Panc1 (cell line): ENCODE data around the gene VSIG8. TPM values are rescaled to one million over a fixed set of nuclear protein-coding genes. Genes with fewer than 3 reads are reported as not detected.

Experiments used
- ATAC-seq: fragments of 200-7000 bp; cut with Tn5 transposase; 2 replicates; pipeline ENCODE4 v1.9.1; 2020; ENCODE audit warnings: mild to moderate bottlenecking, moderate library complexity
- BruUV-seq: library from RNA; stranded (reverse); fragments of 400-500 nt; replicated peaks from 2 replicates; lab custom pipeline; 2021; lab: Mats Ljungman, UMichigan
- CTCF ChIA-PET: fragments of 300-600 bp; sonication (Branson Sonifier 250); formaldehyde crosslinking; loops from one replicate; lab custom pipeline; 2022; ENCODE audit warnings: antibody characterized with exemption; lab: Charles Lee
- POLR2A ChIA-PET: fragments of 300-600 bp; sonication (Branson Sonifier 250); formaldehyde crosslinking; loops from one replicate; lab custom pipeline; 2022; ENCODE audit warnings: antibody characterized with exemption; lab: Charles Lee
- DNase-seq: peaks from one replicate; pipeline ENCODE4 v3.0.0-alpha.2; 2010; ENCODE audit warnings: low read depth, low spot score
- H3K27ac ChIP-seq: 2 replicates; pipeline ENCODE4 v1.5.1; 2011; ENCODE audit warnings: mild to moderate bottlenecking, low read length, inconsistent platforms
- H3K27me3 ChIP-seq: fragments of 200-500 bp; sonication (Bioruptor generic); 2 replicates; pipeline ENCODE4 v1.6.0; 2014; ENCODE audit warnings: low read length, inconsistent platforms; ENCODE audit not compliant: control insufficient read depth, insufficient read depth
- H3K36me3 ChIP-seq: fragments of 200-500 bp; sonication (Bioruptor generic); 2 replicates; pipeline ENCODE4 v1.5.1; 2014; ENCODE audit warnings: inconsistent platforms, mild to moderate bottlenecking, low read length, moderate library complexity; ENCODE audit not compliant: control insufficient read depth, insufficient read depth
- H3K4me1 ChIP-seq: 2 replicates; pipeline ENCODE4 v1.5.1; 2011; ENCODE audit warnings: inconsistent platforms, mild to moderate bottlenecking, low read length, moderate library complexity; ENCODE audit not compliant: control insufficient read depth, insufficient read depth
- H3K4me3 ChIP-seq, 2 experiments: 2 replicates each; pipeline ENCODE4 v1.5.1; 2011 to 2012; ENCODE audit warnings: low read depth in 2 of 2, low read length in 2 of 2, mild to moderate bottlenecking in 2 of 2, inconsistent platforms in 1 of 2, moderate library complexity in 1 of 2
- H3K9me3 ChIP-seq: fragments of 200-500 bp; sonication (Bioruptor generic); 2 replicates; pipeline ENCODE4 v1.5.1; 2014; ENCODE audit warnings: low read depth, mild to moderate bottlenecking, inconsistent platforms, low read length, moderate library complexity; ENCODE audit not compliant: control insufficient read depth, insufficient read depth
- CTCF ChIP-seq: fragments of 450-650 bp; IDR thresholded peaks from 2 replicates; pipeline ENCODE4 v1.5.1; 2017; ENCODE audit warnings: mild to moderate bottlenecking
- POLR2AphosphoS5 ChIP-seq: IDR thresholded peaks from 2 replicates; pipeline ENCODE4 v1.6.1; 2012; ENCODE audit warnings: mild to moderate bottlenecking, low read depth, low read length, moderate library complexity
- REST ChIP-seq, 2 experiments: IDR thresholded peaks; 2 replicates each; pipeline ENCODE4 v1.6.1; 2011 to 2012; ENCODE audit warnings: low read depth in 2 of 2, control low read depth in 1 of 2, low read length in 1 of 2, mild to moderate bottlenecking in 1 of 2, moderate library complexity in 1 of 2; ENCODE audit not compliant: insufficient read depth in 1 of 2
- SIN3A ChIP-seq: IDR thresholded peaks from 2 replicates; pipeline ENCODE4 v1.6.1; 2012; ENCODE audit warnings: low read depth, mild to moderate bottlenecking, low read length, moderate library complexity, borderline replicate concordance; ENCODE audit not compliant: insufficient read depth
- TCF7L2 ChIP-seq: IDR thresholded peaks from 2 replicates; pipeline ENCODE4 v1.6.1; 2011; ENCODE audit warnings: mild to moderate bottlenecking, low read depth, low read length, inconsistent platforms
- in situ Hi-C: cut with HindIII; loops from 2 replicates; pipeline ENCODE4 v1.10.0; 2016; ENCODE audit warnings: low sequenced_read_pairs, low pct_unique_long_range_greater_than_20kb
- intact Hi-C: fragments of 100-400 bp; cut with micrococcal nuclease; formaldehyde crosslinking; loops from one replicate; pipeline ENCODE4 v1.10.0; 2022; ENCODE audit not compliant: unreplicated experiment
- total RNA-seq: library from RNA; stranded (reverse); gene quantifications from one replicate; pipeline ENCODE4 v1.2.1, GENCODE V29; 2021; ENCODE audit not compliant: unreplicated experiment

Gene VSIG8
- total RNA-seq, 1 experiment from 2014 or later, result not detected

- no peaks in the 10 kb centered on the region for H3K27me3 ChIP-seq
- H3K4me1 ChIP-seq, result no peaks in the 10 kb centered on the region
- no peaks in the 10 kb centered on the region for H3K36me3 ChIP-seq
- H3K9me3 ChIP-seq, result no peaks in the 10 kb centered on the region
- H3K27ac ChIP-seq, result no peak overlapping the region
- H3K4me3 ChIP-seq, result no peak overlapping the region
- ATAC-seq (no peak), DNase-seq (no peak)
- BruUV-seq, result no TSS peak
- ChIA-PET CTCF (no interaction called here), POLR2A (no interaction called here)
- in situ Hi-C loops, result no loop called here
- intact Hi-C loops, result no loop called here
- no peak for TF ChIP-seq CTCF
- no peak for TF ChIP-seq TCF7L2
- no peak for TF ChIP-seq POLR2AphosphoS5
- no peak for TF ChIP-seq SIN3A
- TF ChIP-seq REST (IDR thresholded peaks at IDR 0.05; ENCODE audit: insufficient read depth in 1 of 2, low read depth in 2 of 2, low read length in 1 of 2), result no peak
These were observed 17.5 kb upstream of the VSIG8 start for GRCh38 chr1:159879977-159880376.

- TF ChIP-seq SIN3A, result no peak
- no peak for TF ChIP-seq POLR2AphosphoS5
- no peak for TF ChIP-seq REST (IDR thresholded peaks at IDR 0.05; ENCODE audit: insufficient read depth in 1 of 2, low read depth in 2 of 2, low read length in 1 of 2)
- TF ChIP-seq CTCF, result no peak
- TF ChIP-seq TCF7L2, result no peak
- intact Hi-C loops, result no loop called here
- no peak for ATAC-seq
- DNase-seq, result no peak
- Histone ChIP-seq H3K36me3 (no peaks in the 10 kb centered on the region), H3K9me3 (no peaks in the 10 kb centered on the region), H3K4me1 (no peaks in the 10 kb centered on the region), H3K27me3 (no peaks in the 10 kb centered on the region), H3K4me3 (no peak overlapping the region), H3K27ac (no peak overlapping the region)
- in situ Hi-C loops, result no loop called here
- CTCF ChIA-PET, result interaction anchor here (0.5 kb wide), 1 partner anchor 1883 kb away, joined by 8 read pairs; no protein-coding TSS in a partner anchor
- BruUV-seq, result no TSS peak
- POLR2A ChIA-PET, result no interaction called here
These were observed 16.7 kb upstream of the VSIG8 start for GRCh38 chr1:159879136-159879535.
